ENCODE measurements around the gene CELF3. TPM values are rescaled to one million over a fixed set of nuclear protein-coding genes. Genes with fewer than 3 reads are reported as not detected.

Gene CELF3
- total RNA-seq, 2 experiments from 2014 or later = not detected

DNA sequence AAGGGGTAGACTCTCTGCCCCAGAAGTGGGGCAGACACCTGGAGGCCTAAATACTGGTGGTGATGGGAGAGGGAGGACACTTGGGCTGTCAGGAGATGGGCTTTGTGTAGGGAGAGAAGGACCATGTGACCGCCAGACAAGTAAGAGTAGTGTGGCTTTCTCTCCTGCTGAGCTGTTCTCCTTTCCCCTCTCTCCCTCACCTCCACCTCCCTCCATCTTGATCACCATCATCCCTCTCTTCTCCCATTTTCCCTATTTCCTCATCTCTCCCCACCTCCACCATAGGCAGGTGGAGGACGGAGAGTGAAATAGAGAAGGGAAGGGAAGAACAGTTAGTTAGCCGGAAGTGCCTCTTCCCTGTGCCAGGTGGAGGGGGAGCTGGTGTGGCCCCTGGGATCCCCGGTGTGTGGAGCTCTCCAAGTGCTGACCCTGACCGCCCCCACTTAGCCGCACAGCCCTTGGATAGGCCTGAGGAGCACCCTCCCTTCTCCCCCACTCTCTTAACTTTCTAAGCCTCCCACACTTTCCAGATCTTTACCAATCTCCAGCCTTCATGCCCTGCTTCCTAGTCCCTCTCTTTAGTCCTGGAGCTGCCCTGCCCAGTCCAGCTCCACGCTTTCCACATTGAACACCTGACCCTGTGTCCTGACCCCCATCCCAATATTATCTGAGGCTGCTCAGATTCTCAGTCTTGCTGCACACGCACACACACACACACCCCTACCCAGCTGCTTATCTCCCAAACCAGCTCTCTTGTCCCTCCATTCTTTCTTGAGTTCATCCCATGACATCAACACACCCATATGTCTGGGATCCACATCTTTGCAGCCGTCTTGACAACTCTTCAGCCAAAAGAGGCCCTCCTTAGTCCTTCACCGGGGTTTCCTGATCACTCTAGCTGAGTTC, 1.5 kb downstream of the CELF3 start:
- POLR2A ChIA-PET = no interaction called here
- Mint-ChIP-seq H3K36me3 (ENCODE audit: low read depth) (no peaks in the 10 kb centered on the region), H3K9me3 (no peaks in the 10 kb centered on the region), H3K27me3 (peaks cover 76% of the 10 kb centered on the region), H3K4me3 (no peak overlapping the region), H3K27ac (no peak overlapping the region), H3K4me1 (ENCODE audit: low read depth) (peaks cover 14% of the 10 kb centered on the region)
- CTCF ChIA-PET = no interaction called here
- ATAC-seq (ENCODE audit: poor library complexity) (no peak), DNase-seq (no peak)
- Histone ChIP-seq H3K4me3 (ENCODE audit: low read length) (no peak overlapping the region), H3K36me3 (ENCODE audit: insufficient read depth, low read length) (no peaks in the 10 kb centered on the region), H3K27me3 (ENCODE audit: control insufficient read depth in 1 of 2, insufficient read depth in 2 of 2, low read length in 2 of 2) (peaks cover 43 to 48% of the 10 kb centered on the region in 2 experiments), H3K27ac (ENCODE audit: low read depth in 1 of 2, low read length in 2 of 2) (no peak overlapping the region), H3K4me1 (ENCODE audit: insufficient read depth, low read length) (peaks cover 9% of the 10 kb centered on the region), H3K9me3 (ENCODE audit: control insufficient read depth in 1 of 2, insufficient read depth in 1 of 2, low read length in 2 of 2) (peaks cover 0 to 5% of the 10 kb centered on the region in 2 experiments)
- intact Hi-C loops (cut with DNase I, micrococcal nuclease) = no loop called here
- TF ChIP-seq, protein P1, sequence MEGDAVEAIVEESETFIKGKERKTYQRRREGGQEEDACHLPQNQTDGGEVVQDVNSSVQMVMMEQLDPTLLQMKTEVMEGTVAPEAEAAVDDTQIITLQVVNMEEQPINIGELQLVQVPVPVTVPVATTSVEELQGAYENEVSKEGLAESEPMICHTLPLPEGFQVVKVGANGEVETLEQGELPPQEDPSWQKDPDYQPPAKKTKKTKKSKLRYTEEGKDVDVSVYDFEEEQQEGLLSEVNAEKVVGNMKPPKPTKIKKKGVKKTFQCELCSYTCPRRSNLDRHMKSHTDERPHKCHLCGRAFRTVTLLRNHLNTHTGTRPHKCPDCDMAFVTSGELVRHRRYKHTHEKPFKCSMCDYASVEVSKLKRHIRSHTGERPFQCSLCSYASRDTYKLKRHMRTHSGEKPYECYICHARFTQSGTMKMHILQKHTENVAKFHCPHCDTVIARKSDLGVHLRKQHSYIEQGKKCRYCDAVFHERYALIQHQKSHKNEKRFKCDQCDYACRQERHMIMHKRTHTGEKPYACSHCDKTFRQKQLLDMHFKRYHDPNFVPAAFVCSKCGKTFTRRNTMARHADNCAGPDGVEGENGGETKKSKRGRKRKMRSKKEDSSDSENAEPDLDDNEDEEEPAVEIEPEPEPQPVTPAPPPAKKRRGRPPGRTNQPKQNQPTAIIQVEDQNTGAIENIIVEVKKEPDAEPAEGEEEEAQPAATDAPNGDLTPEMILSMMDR (IDR thresholded peaks at IDR 0.05) = no peak

DNA sequence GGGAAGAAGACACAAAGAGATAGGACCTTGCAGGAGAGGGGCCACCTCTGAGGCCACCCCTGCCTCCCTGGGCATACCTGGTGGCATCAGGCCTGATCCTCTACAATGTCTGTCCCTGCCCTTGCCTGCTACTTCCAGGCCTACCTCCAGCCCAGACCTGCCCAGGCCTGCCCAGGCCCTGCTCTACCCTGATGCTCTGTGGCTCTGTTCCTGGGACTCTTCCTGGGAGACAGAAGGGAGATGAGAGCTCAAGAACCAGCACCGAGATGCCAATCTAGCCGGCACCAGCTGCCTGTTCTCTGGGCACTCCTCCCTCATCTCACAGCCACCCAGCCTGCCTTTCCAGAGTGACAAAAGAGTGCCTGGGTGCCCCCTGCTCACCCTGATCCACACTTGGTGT, 2.7 kb downstream of the CELF3 start:
- intact Hi-C loops (cut with DNase I, micrococcal nuclease) = no loop called here
- ATAC-seq (ENCODE audit: poor library complexity) = no peak
- TF ChIP-seq, protein P1 (IDR thresholded peaks at IDR 0.05) = no peak
- no peak overlapping the region for H3K4me3 ChIP-seq (ENCODE audit: low read length)
- Mint-ChIP-seq H3K4me1 (ENCODE audit: low read depth) (peaks cover 14% of the 10 kb centered on the region), H3K9me3 (no peaks in the 10 kb centered on the region), H3K27me3 (peaks cover 65% of the 10 kb centered on the region), H3K36me3 (ENCODE audit: low read depth) (no peaks in the 10 kb centered on the region), H3K4me3 (no peak overlapping the region), H3K27ac (no peak overlapping the region)
- H3K27ac ChIP-seq (ENCODE audit: low read depth in 1 of 2, low read length in 2 of 2) = no peak overlapping the region
- H3K36me3 ChIP-seq (ENCODE audit: insufficient read depth, low read length) = no peaks in the 10 kb centered on the region
- peaks cover 0 to 5% of the 10 kb centered on the region in 2 experiments for H3K9me3 ChIP-seq (ENCODE audit: control insufficient read depth in 1 of 2, insufficient read depth in 1 of 2, low read length in 2 of 2)
- CTCF ChIA-PET = no interaction called here
- no peak for DNase-seq
- POLR2A ChIA-PET = no interaction called here
- H3K4me1 ChIP-seq (ENCODE audit: insufficient read depth, low read length) = peaks cover 9% of the 10 kb centered on the region
- peaks cover 40 to 41% of the 10 kb centered on the region in 2 experiments for H3K27me3 ChIP-seq (ENCODE audit: control insufficient read depth in 1 of 2, insufficient read depth in 2 of 2, low read length in 2 of 2)

DNA sequence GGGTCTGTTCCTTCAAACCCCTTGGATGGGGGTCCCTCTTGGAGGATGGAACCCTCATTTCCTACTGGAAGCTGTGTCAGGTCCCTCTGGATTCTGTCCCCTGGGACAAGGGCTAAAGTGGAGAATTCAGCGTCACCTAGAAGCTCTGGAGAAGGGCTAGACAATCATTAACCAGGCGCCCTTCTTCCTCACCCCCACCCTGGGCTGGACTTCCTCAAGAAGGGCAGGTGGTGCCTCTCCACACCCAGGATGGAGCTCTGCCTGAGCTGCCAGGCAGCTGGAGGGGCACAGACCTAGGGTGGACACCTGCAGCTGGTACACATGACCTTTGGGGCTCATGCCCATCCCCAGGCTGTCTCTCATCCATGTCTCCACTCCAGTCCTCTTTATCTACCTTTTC, 3.6 kb downstream of the CELF3 start:
- CTCF ChIA-PET = no interaction called here
- H3K36me3 ChIP-seq (ENCODE audit: insufficient read depth, low read length) = no peaks in the 10 kb centered on the region
- POLR2A ChIA-PET = no interaction called here
- no peak overlapping the region for H3K4me3 ChIP-seq (ENCODE audit: low read length)
- H3K4me1 ChIP-seq (ENCODE audit: insufficient read depth, low read length) = peaks cover 9% of the 10 kb centered on the region
- no peak overlapping the region for H3K27ac ChIP-seq (ENCODE audit: low read depth in 1 of 2, low read length in 2 of 2)
- TF ChIP-seq, protein P1 (IDR thresholded peaks at IDR 0.05) = no peak
- H3K27me3 Mint-ChIP-seq = peaks cover 57% of the 10 kb centered on the region
- peaks cover 13% of the 10 kb centered on the region for H3K4me1 Mint-ChIP-seq (ENCODE audit: low read depth)
- H3K9me3 Mint-ChIP-seq = no peaks in the 10 kb centered on the region
- peaks cover 0 to 5% of the 10 kb centered on the region in 2 experiments for H3K9me3 ChIP-seq (ENCODE audit: control insufficient read depth in 1 of 2, insufficient read depth in 1 of 2, low read length in 2 of 2)
- no peaks in the 10 kb centered on the region for H3K36me3 Mint-ChIP-seq (ENCODE audit: low read depth)
- no peak overlapping the region for H3K4me3 Mint-ChIP-seq
- DNase-seq (no peak), ATAC-seq (ENCODE audit: poor library complexity) (no peak)
- intact Hi-C loops (cut with DNase I, micrococcal nuclease) = no loop called here
- no peak overlapping the region for H3K27ac Mint-ChIP-seq
- peaks cover 34 to 36% of the 10 kb centered on the region in 2 experiments for H3K27me3 ChIP-seq (ENCODE audit: control insufficient read depth in 1 of 2, insufficient read depth in 2 of 2, low read length in 2 of 2)
